ENCODE results near the gene CNMD. TPM values are rescaled to one million over a fixed set of nuclear protein-coding genes. Genes with fewer than 3 reads are reported as not detected.

The CNMD gene
- total RNA-seq, 1 donor from 2014 or later: 5.5 TPM

DNA sequence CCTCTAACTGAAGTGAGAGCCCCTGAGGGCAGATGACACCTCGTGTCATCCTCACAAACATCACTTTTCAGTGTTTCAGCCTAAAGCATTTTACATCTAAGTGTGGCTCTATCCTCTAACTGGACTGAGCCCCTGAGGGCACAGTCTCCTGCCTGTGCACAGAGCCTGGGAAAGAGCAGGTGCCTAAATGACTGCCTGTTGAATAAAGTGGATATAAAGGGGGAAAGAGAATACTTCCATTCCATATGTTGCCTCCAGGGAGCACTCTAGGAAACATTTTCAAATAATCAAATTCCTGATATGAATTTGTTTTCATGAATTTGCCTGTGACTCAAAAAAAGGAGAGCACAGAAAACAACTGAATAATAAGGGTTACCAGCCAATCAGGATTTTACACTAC, 32.2 kb downstream of the CNMD start:
- no peak overlapping the region for H3K4me3 ChIP-seq
- peaks cover 13% of the 10 kb centered on the region for H3K4me1 ChIP-seq
- H3K9me3 ChIP-seq (ENCODE audit: low read depth): no peaks in the 10 kb centered on the region
- Mint-ChIP-seq H3K4me3 (no peak overlapping the region), H3K27me3 (ENCODE audit: insufficient read depth, low read depth) (peaks cover 3% of the 10 kb centered on the region), H3K4me1 (peaks cover 30% of the 10 kb centered on the region), H3K9me3 (no peaks in the 10 kb centered on the region), H3K36me3 (no peaks in the 10 kb centered on the region), H3K27ac (no peak overlapping the region)
- H3K79me2 ChIP-seq (ENCODE audit: low read depth): no peaks in the 10 kb centered on the region
- no peaks in the 10 kb centered on the region for H3K36me3 ChIP-seq
- no peak overlapping the region for H3K4me2 ChIP-seq
- peaks cover 8% of the 10 kb centered on the region for H3F3A ChIP-seq (ENCODE audit: low read depth)
- no peaks in the 10 kb centered on the region for H3K27me3 ChIP-seq
- no peak for DNase-seq (ENCODE audit: low spot score)
- H4K20me1 ChIP-seq (ENCODE audit: low read depth): no peaks in the 10 kb centered on the region
- H3K27ac ChIP-seq: no peak overlapping the region
- TF ChIP-seq EZH2phosphoT487 (IDR thresholded peaks at IDR 0.05) (no peak), EZH2 (IDR thresholded peaks at IDR 0.05) (no peak)
- TF ChIP-seq, protein P1, sequence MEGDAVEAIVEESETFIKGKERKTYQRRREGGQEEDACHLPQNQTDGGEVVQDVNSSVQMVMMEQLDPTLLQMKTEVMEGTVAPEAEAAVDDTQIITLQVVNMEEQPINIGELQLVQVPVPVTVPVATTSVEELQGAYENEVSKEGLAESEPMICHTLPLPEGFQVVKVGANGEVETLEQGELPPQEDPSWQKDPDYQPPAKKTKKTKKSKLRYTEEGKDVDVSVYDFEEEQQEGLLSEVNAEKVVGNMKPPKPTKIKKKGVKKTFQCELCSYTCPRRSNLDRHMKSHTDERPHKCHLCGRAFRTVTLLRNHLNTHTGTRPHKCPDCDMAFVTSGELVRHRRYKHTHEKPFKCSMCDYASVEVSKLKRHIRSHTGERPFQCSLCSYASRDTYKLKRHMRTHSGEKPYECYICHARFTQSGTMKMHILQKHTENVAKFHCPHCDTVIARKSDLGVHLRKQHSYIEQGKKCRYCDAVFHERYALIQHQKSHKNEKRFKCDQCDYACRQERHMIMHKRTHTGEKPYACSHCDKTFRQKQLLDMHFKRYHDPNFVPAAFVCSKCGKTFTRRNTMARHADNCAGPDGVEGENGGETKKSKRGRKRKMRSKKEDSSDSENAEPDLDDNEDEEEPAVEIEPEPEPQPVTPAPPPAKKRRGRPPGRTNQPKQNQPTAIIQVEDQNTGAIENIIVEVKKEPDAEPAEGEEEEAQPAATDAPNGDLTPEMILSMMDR (IDR thresholded peaks at IDR 0.05): no peak
- H2AFZ ChIP-seq (replicated peaks): no peak overlapping the region
- H3K9ac ChIP-seq: no peak overlapping the region

- H3K4me3 Mint-ChIP-seq: no peak overlapping the region
- no peak for DNase-seq (ENCODE audit: low spot score)
- no peaks in the 10 kb centered on the region for H4K20me1 ChIP-seq (ENCODE audit: low read depth)
- H3K4me2 ChIP-seq: no peak overlapping the region
- no peak overlapping the region for H2AFZ ChIP-seq (replicated peaks)
- no peak overlapping the region for H3K27ac Mint-ChIP-seq
- no peak overlapping the region for H3K27ac ChIP-seq
- TF ChIP-seq EZH2 (IDR thresholded peaks at IDR 0.05) (no peak), EZH2phosphoT487 (IDR thresholded peaks at IDR 0.05) (no peak)
- TF ChIP-seq, protein P1 (IDR thresholded peaks at IDR 0.05): no peak
- H3K9me3 ChIP-seq (ENCODE audit: low read depth): no peaks in the 10 kb centered on the region
- H3K36me3 ChIP-seq: no peaks in the 10 kb centered on the region
- peaks cover 7% of the 10 kb centered on the region for H3F3A ChIP-seq (ENCODE audit: low read depth)
- no peaks in the 10 kb centered on the region for H3K9me3 Mint-ChIP-seq
- H3K79me2 ChIP-seq (ENCODE audit: low read depth): no peaks in the 10 kb centered on the region
- H3K9ac ChIP-seq: no peak overlapping the region
- peaks cover under 1% of the 10 kb centered on the region for H3K4me1 ChIP-seq
- H3K4me1 Mint-ChIP-seq: peaks cover 30% of the 10 kb centered on the region
- H3K4me3 ChIP-seq: no peak overlapping the region
- H3K27me3 Mint-ChIP-seq (ENCODE audit: insufficient read depth, low read depth): peaks cover 3% of the 10 kb centered on the region
- H3K27me3 ChIP-seq: no peaks in the 10 kb centered on the region
- H3K36me3 Mint-ChIP-seq: no peaks in the 10 kb centered on the region
Observed at GRCh38 chr13:52706081-52706480, 33.5 kb downstream of the CNMD start.

DNA sequence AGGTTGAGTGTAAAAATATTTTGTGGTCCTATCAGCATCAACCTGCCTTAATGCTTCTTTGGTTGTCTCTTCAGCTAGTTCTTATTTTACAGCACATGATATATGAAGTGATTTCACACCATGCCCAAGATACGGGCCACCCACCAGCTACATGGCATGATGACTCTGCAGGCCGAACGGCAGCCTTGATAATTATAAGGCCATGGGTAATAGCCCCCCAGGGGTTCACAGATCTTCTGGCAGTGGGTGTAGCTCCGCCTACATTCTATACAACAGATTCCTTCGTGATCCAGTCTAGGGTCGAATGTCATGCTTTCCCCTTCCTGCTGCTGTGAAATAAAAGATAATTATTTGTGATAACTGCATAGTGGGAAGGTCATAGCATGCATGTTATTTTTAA, 36.1 kb downstream of the CNMD start:
- Mint-ChIP-seq H3K27ac (no peak overlapping the region), H3K36me3 (no peaks in the 10 kb centered on the region), H3K27me3 (ENCODE audit: insufficient read depth, low read depth) (no peaks in the 10 kb centered on the region), H3K9me3 (no peaks in the 10 kb centered on the region), H3K4me1 (peaks cover 28% of the 10 kb centered on the region), H3K4me3 (no peak overlapping the region)
- H3K9ac ChIP-seq: no peak overlapping the region
- no peak for DNase-seq (ENCODE audit: low spot score)
- no peaks in the 10 kb centered on the region for H3K9me3 ChIP-seq (ENCODE audit: low read depth)
- no peak overlapping the region for H2AFZ ChIP-seq (replicated peaks)
- H3K4me1 ChIP-seq: no peaks in the 10 kb centered on the region
- no peaks in the 10 kb centered on the region for H3K79me2 ChIP-seq (ENCODE audit: low read depth)
- no peaks in the 10 kb centered on the region for H3K27me3 ChIP-seq
- H3K4me3 ChIP-seq: no peak overlapping the region
- no peak overlapping the region for H3K27ac ChIP-seq
- no peak for TF ChIP-seq EZH2 (IDR thresholded peaks at IDR 0.05)
- no peak for TF ChIP-seq EZH2phosphoT487 (IDR thresholded peaks at IDR 0.05)
- TF ChIP-seq, protein P1 (IDR thresholded peaks at IDR 0.05): no peak
- H3F3A ChIP-seq (ENCODE audit: low read depth): peaks cover 5% of the 10 kb centered on the region
- no peaks in the 10 kb centered on the region for H4K20me1 ChIP-seq (ENCODE audit: low read depth)
- no peak overlapping the region for H3K4me2 ChIP-seq
- H3K36me3 ChIP-seq: no peaks in the 10 kb centered on the region
